Left forelimb (tissue), 1 donor: ENCODE data around the gene BEND6.

ENCODE experiments used
- DNase-seq: peaks from one replicate; pipeline ENCODE4 v3.0.0-alpha.2; 2018; ENCODE audit warnings: low spot score

The BEND6 gene

GRCh38 chr6:56954403-56955170, at the start of gene BEND6:
TSS of gene BEND6 (plus strand) at chr6:56955107. CDS start at chr6:56981811, 26,704 bp downstream.
- peak; percentile 74 for DNase-seq

- no peak for DNase-seq
These were observed 49.5 kb upstream of the BEND6 start for GRCh38 chr6:56905378-56905777.

- no peak for DNase-seq
These were observed 48.2 kb upstream of the BEND6 start for GRCh38 chr6:56906752-56907151.

- DNase-seq = no peak
These were observed 45.6 kb upstream of the BEND6 start for GRCh38 chr6:56909115-56909907.

GRCh38 chr6:56911847-56912246, 43.1 kb upstream of the BEND6 start:
- no peak for DNase-seq

GRCh38 chr6:56913285-56914074, 41.4 kb upstream of the BEND6 start:
- no peak for DNase-seq

- DNase-seq = no peak
These were observed 39.9 kb upstream of the BEND6 start for GRCh38 chr6:56914798-56915658.

- no peak for DNase-seq
These were observed 39.1 kb upstream of the BEND6 start for GRCh38 chr6:56915832-56916231.

- no peak for DNase-seq
These were observed 37.9 kb upstream of the BEND6 start for GRCh38 chr6:56916849-56917551.

GRCh38 chr6:56922645-56923044, 32.3 kb upstream of the BEND6 start:
- DNase-seq = no peak

GRCh38 chr6:56923565-56923964, 31.3 kb upstream of the BEND6 start:
- no peak for DNase-seq

GRCh38 chr6:56927538-56928453, 27.1 kb upstream of the BEND6 start:
- no peak for DNase-seq

- DNase-seq = no peak
These were observed 24.1 kb upstream of the BEND6 start for GRCh38 chr6:56930846-56931245.

- no peak for DNase-seq
These were observed 21.9 kb upstream of the BEND6 start for GRCh38 chr6:56932910-56933477.

GRCh38 chr6:56933650-56934049, 21.3 kb upstream of the BEND6 start:
- no peak for DNase-seq

- no peak for DNase-seq
These were observed 20.0 kb upstream of the BEND6 start for GRCh38 chr6:56934876-56935275.

- DNase-seq = no peak
These were observed 18.4 kb upstream of the BEND6 start for GRCh38 chr6:56936466-56936865.

- no peak for DNase-seq
These were observed 16.2 kb upstream of the BEND6 start for GRCh38 chr6:56938649-56939191.

- no peak for DNase-seq
These were observed 14.4 kb upstream of the BEND6 start for GRCh38 chr6:56940463-56940862.
